ENCODE data around the gene CALHM1. TPM values are rescaled to one million over a fixed set of nuclear protein-coding genes. Genes with fewer than 3 reads are reported as not detected.

Gene CALHM1
- total RNA-seq, 1 donor = not detected

- peak; percentile 78 for TF ChIP-seq CTCF (IDR thresholded peaks at IDR 0.05; ENCODE audit: insufficient read depth, low read length)
- H3K4me3 ChIP-seq (ENCODE audit: low read depth, low read length) = no peak overlapping the region
- peak; percentile 88 for DNase-seq (ENCODE audit: low read depth)
Observed at GRCh38 chr10:103481974-103482531, 23.4 kb upstream of the CALHM1 start.

GRCh38 chr10:103480521-103480920 is 21.8 kb upstream of the CALHM1 start:
- peak; percentile 33 for DNase-seq (ENCODE audit: low read depth)
- no peak for TF ChIP-seq CTCF (IDR thresholded peaks at IDR 0.05; ENCODE audit: insufficient read depth, low read length)
- no peak overlapping the region for H3K4me3 ChIP-seq (ENCODE audit: low read depth, low read length)

- no peak for DNase-seq (ENCODE audit: low read depth)
- TF ChIP-seq CTCF (IDR thresholded peaks at IDR 0.05; ENCODE audit: insufficient read depth, low read length) = no peak
- no peak within 1 kb of the TSS for H3K4me3 ChIP-seq (ENCODE audit: low read depth, low read length)
Observed at GRCh38 chr10:103479135-103479534, 20.4 kb upstream of the CALHM1 start, which contains the start of gene CALHM3. CALHM3 (minus strand) TSS chr10:103479240; CDS start chr10:103479032, 208 bp downstream.

GRCh38 chr10:103478671-103479070 is 20.0 kb upstream of the CALHM1 start:
- no peak for TF ChIP-seq CTCF (IDR thresholded peaks at IDR 0.05; ENCODE audit: insufficient read depth, low read length)
- no peak overlapping the region for H3K4me3 ChIP-seq (ENCODE audit: low read depth, low read length)
- DNase-seq (ENCODE audit: low read depth) = no peak

GRCh38 chr10:103476046-103476768 is 17.5 kb upstream of the CALHM1 start:
- no peak overlapping the region for H3K4me3 ChIP-seq (ENCODE audit: low read depth, low read length)
- TF ChIP-seq CTCF (IDR thresholded peaks at IDR 0.05; ENCODE audit: insufficient read depth, low read length) = no peak
- no peak for DNase-seq (ENCODE audit: low read depth)

- TF ChIP-seq CTCF (IDR thresholded peaks at IDR 0.05; ENCODE audit: insufficient read depth, low read length) = no peak
- DNase-seq (ENCODE audit: low read depth) = no peak
- no peak overlapping the region for H3K4me3 ChIP-seq (ENCODE audit: low read depth, low read length)
Observed at GRCh38 chr10:103475437-103475836, 16.7 kb upstream of the CALHM1 start.

All from fibroblast of the aortic adventitia (primary cell).